Breast epithelium (tissue), 3 donors: Measurements from ENCODE around the gene IFNGR2.

Source experiments
- CTCF ChIP-seq, 3 donors: fragments of 450-650 bp; IDR thresholded peaks; one replicate each; pipeline ENCODE4 v1.5.1; 2016 to 2017; ENCODE audit warnings: antibody characterized with exemption in 3 of 3, mild to moderate bottlenecking in 3 of 3, moderate library complexity in 3 of 3
- POLR2A ChIP-seq: fragments of 450-650 bp; IDR thresholded peaks from one replicate; pipeline ENCODE4 v1.6.1; 2016; ENCODE audit warnings: antibody characterized with exemption, mild to moderate bottlenecking, moderate library complexity
- POLR2AphosphoS5 ChIP-seq, 3 donors: sonication (generic); formaldehyde crosslinking; IDR thresholded peaks; one replicate each; pipeline ENCODE4 v1.6.1; 2017; ENCODE audit warnings: antibody characterized with exemption in 3 of 3

- TF ChIP-seq POLR2A (no peak), CTCF (IDR thresholded peaks at IDR 0.05) (no peak), POLR2AphosphoS5 (IDR thresholded peaks at IDR 0.05) (no peak)
These were observed 27.6 kb downstream of the IFNGR2 start for GRCh38 chr21:33430858-33431257.
